ENCODE results near the gene SNX20. TPM values are rescaled to one million over a fixed set of nuclear protein-coding genes. Genes with fewer than 3 reads are reported as not detected.

The SNX20 gene
- total and polyA plus RNA-seq, 2 experiments from 2014 or later = not detected

GRCh38 chr16:50685462-50686063 lies 4.5 kb upstream of the SNX20 start:
- no peaks in the 10 kb centered on the region for H3K4me1 Mint-ChIP-seq
- H3K36me3 ChIP-seq (ENCODE audit: insufficient read depth) = no peaks in the 10 kb centered on the region
- no peak overlapping the region for H3K27ac ChIP-seq (ENCODE audit: low read depth)
- TF ChIP-seq REST (IDR thresholded peaks at IDR 0.05; ENCODE audit: unreplicated experiment) = no peak
- TF ChIP-seq NANOG (IDR thresholded peaks at IDR 0.05; ENCODE audit: borderline replicate concordance) = no peak
- TF ChIP-seq POLR2AphosphoS5 (IDR thresholded peaks at IDR 0.05; ENCODE audit: low read depth) = no peak
- no peak for TF ChIP-seq EZH2 (IDR thresholded peaks at IDR 0.05; ENCODE audit: low read depth, unreplicated experiment)
- no peak for TF ChIP-seq ZNF462 (CRISPR knock-in tag; IDR thresholded peaks at IDR 0.05)
- no peak for TF ChIP-seq EZH2phosphoT487 (IDR thresholded peaks at IDR 0.05; ENCODE audit: unreplicated experiment)
- TF ChIP-seq STAT1 (IDR thresholded peaks at IDR 0.05; ENCODE audit: unreplicated experiment) = no peak
- TF ChIP-seq CTCF (conservative IDR thresholded peaks at IDR 0.05; ENCODE audit: low read depth in 2 of 2) = no peak
- no peak for TF ChIP-seq ZNF114 (CRISPR knock-in tag; IDR thresholded peaks at IDR 0.05)
- TF ChIP-seq JUNB (IDR thresholded peaks at IDR 0.05; ENCODE audit: unreplicated experiment) = no peak
- TF ChIP-seq ZNF331 (CRISPR knock-in tag; IDR thresholded peaks at IDR 0.05; ENCODE audit: low read depth) = no peak
- no peak for TF ChIP-seq CREB1 (CRISPR knock-in tag; IDR thresholded peaks at IDR 0.05; ENCODE audit: low read depth)
- TF ChIP-seq ETS1 (IDR thresholded peaks at IDR 0.05) = no peak
- no peak overlapping the region for H3K4me3 ChIP-seq
- H3K4me2 ChIP-seq = no peak overlapping the region
- H3K9me2 ChIP-seq (ENCODE audit: insufficient read depth) = no peaks in the 10 kb centered on the region
- no peak overlapping the region for H3K4me3 Mint-ChIP-seq
- no peaks in the 10 kb centered on the region for H3K9me3 Mint-ChIP-seq
- no peaks in the 10 kb centered on the region for H3F3A ChIP-seq (replicated peaks; ENCODE audit: low read depth)
- no peak overlapping the region for H2AFZ ChIP-seq
- H3K27me3 ChIP-seq (ENCODE audit: insufficient read depth) = no peaks in the 10 kb centered on the region
- no peaks in the 10 kb centered on the region for H3K27me3 Mint-ChIP-seq (ENCODE audit: insufficient read depth, low read depth, poor library complexity)
- no peak overlapping the region; the same call in 1 of the 2 replicates for H3K27ac Mint-ChIP-seq
- ATAC-seq (no peak), DNase-seq (ENCODE audit: low spot score) (no peak)
- no peaks in the 10 kb centered on the region for H3K36me3 Mint-ChIP-seq (ENCODE audit: low read depth)
- H3K4me1 ChIP-seq (ENCODE audit: insufficient read depth) = no peaks in the 10 kb centered on the region
- no peaks in the 10 kb centered on the region for H4K20me1 ChIP-seq (replicated peaks; ENCODE audit: insufficient read depth)
- no peaks in the 10 kb centered on the region for H3K79me2 ChIP-seq (replicated peaks; ENCODE audit: insufficient read depth)

All from GM23338 (cell line).